ENCODE results near the gene MAGOH.
"Not testable (repeated sequence)": the region's sequence is repeated elsewhere in the genome, so short reads cannot be mapped to it uniquely, and the experiment has no call there.

- TF ChIP-seq CTCF, POLR2A (IDR thresholded peaks at IDR 0.05): not testable (repeated sequence)
Measured at GRCh38 chr1:53205496-53205895, 32.8 kb downstream of the MAGOH start.
